ENCODE measurements around the gene PKD1. TPM values are rescaled to one million over a fixed set of nuclear protein-coding genes. Genes with fewer than 3 reads are reported as not detected.

The PKD1 gene
- total RNA-seq, 4 donors from 2014 or later, result 209 to 446 (median 293) TPM

GRCh38 chr16:2086812-2087747 is 48.6 kb downstream of the PKD1 start:
- no peak for TF ChIP-seq CTCF (IDR thresholded peaks at IDR 0.05)
- no peak for TF ChIP-seq POLR2AphosphoS5 (IDR thresholded peaks at IDR 0.05)
- no peak for TF ChIP-seq EP300 (IDR thresholded peaks at IDR 0.05)
- no peak for TF ChIP-seq POLR2A (IDR thresholded peaks at IDR 0.05)
- 87% methylated on average over 6 of the region's 30 CpGs for WGBS
- Histone ChIP-seq H3K4me1 (peaks cover 73% of the 10 kb centered on the region), H3K27ac (no peak overlapping the region), H3K36me3 (peaks cover 90% of the 10 kb centered on the region), H3K27me3 (no peaks in the 10 kb centered on the region), H3K9me3 (no peaks in the 10 kb centered on the region), H3K4me3 (no peak overlapping the region)
- no peak for DNase-seq (ENCODE audit: low spot score in 2 of 2)

- WGBS, result 60% methylated on average over 2 of the region's 27 CpGs
- DNase-seq (ENCODE audit: low spot score in 2 of 2), result no peak
- Histone ChIP-seq H3K4me1 (peaks cover 70% of the 10 kb centered on the region), H3K9me3 (no peaks in the 10 kb centered on the region), H3K36me3 (peaks cover 89% of the 10 kb centered on the region), H3K27me3 (no peaks in the 10 kb centered on the region), H3K27ac (peak overlapping the region; percentile 9), H3K4me3 (no peak overlapping the region)
- TF ChIP-seq POLR2AphosphoS5 (IDR thresholded peaks at IDR 0.05) (no peak), POLR2A (IDR thresholded peaks at IDR 0.05) (no peak), CTCF (IDR thresholded peaks at IDR 0.05) (no peak), EP300 (IDR thresholded peaks at IDR 0.05) (no peak)
Measured at GRCh38 chr16:2086106-2086742, 49.5 kb downstream of the PKD1 start.

GRCh38 chr16:2085669-2086068 is 50.0 kb downstream of the PKD1 start:
- WGBS, result 72% methylated on average over 14 of the region's 14 CpGs
- no peak overlapping the region for H3K4me3 ChIP-seq
- no peaks in the 10 kb centered on the region for H3K9me3 ChIP-seq
- no peaks in the 10 kb centered on the region for H3K27me3 ChIP-seq
- no peak for TF ChIP-seq POLR2AphosphoS5 (IDR thresholded peaks at IDR 0.05)
- no peak for TF ChIP-seq POLR2A (IDR thresholded peaks at IDR 0.05)
- TF ChIP-seq EP300 (IDR thresholded peaks at IDR 0.05), result no peak
- no peak for TF ChIP-seq CTCF (IDR thresholded peaks at IDR 0.05)
- peaks cover 67% of the 10 kb centered on the region for H3K4me1 ChIP-seq
- no peak for DNase-seq (ENCODE audit: low spot score in 2 of 2)
- H3K27ac ChIP-seq, result peak overlapping the region; percentile 9
- H3K36me3 ChIP-seq, result peaks cover 91% of the 10 kb centered on the region

- Histone ChIP-seq H3K9me3 (no peaks in the 10 kb centered on the region), H3K4me1 (peaks cover 61% of the 10 kb centered on the region), H3K36me3 (peaks cover 91% of the 10 kb centered on the region), H3K27ac (no peak overlapping the region), H3K27me3 (no peaks in the 10 kb centered on the region), H3K4me3 (no peak overlapping the region)
- no peak for TF ChIP-seq POLR2AphosphoS5 (IDR thresholded peaks at IDR 0.05)
- DNase-seq (ENCODE audit: low spot score in 2 of 2), result no peak
- 88% methylated on average over 11 of the region's 29 CpGs for WGBS
Measured at GRCh38 chr16:2084895-2085625, 50.6 kb downstream of the PKD1 start.

- no peak for TF ChIP-seq POLR2A (IDR thresholded peaks at IDR 0.05)
- no peak for TF ChIP-seq CTCF (IDR thresholded peaks at IDR 0.05)
- TF ChIP-seq POLR2AphosphoS5 (IDR thresholded peaks at IDR 0.05), result no peak
- no peak for TF ChIP-seq EP300 (IDR thresholded peaks at IDR 0.05)
- Histone ChIP-seq H3K36me3 (peaks cover 91% of the 10 kb centered on the region), H3K27me3 (no peaks in the 10 kb centered on the region), H3K4me1 (peaks cover 52% of the 10 kb centered on the region), H3K9me3 (no peaks in the 10 kb centered on the region), H3K27ac (no peak overlapping the region), H3K4me3 (no peak overlapping the region)
- no peak for DNase-seq (ENCODE audit: low spot score in 2 of 2)
- WGBS, result 83% methylated on average over 16 of the region's 44 CpGs
Measured at GRCh38 chr16:2083876-2084780, 51.6 kb downstream of the PKD1 start.

Measured in suprapubic skin (tissue), 4 donors.